Measurements from ENCODE around the gene DPF3.

Gene DPF3

DNA sequence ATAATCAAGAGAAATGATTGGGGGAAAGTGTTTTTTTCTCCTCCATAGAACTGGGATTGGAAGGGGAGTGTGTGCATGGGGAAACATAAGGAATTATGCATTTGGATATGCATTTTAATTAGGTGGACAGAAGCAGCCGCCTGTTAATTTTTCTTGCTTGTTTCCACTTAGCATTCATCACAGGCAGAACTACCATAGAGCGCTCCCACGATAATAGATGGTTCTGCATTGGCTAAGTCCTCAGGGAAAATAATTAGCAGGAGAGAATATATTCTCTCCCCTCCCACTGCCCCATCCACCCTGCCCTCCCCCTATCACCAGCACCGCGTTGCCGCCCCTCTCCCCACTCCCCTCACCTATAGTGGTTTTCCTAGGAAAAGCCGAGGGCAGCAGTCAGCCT is 11.4 kb downstream of the DPF3 start:
- H3K79me2 ChIP-seq (ENCODE audit: control insufficient read depth, low read length): no peaks in the 10 kb centered on the region
- no peaks in the 10 kb centered on the region for H3K36me3 ChIP-seq (ENCODE audit: control insufficient read depth, low read length)
- peaks cover 9% of the 10 kb centered on the region for H3K27me3 ChIP-seq (ENCODE audit: control insufficient read depth, low read length)
- TF ChIP-seq EZH2phosphoT487 (IDR thresholded peaks at IDR 0.05; ENCODE audit: borderline replicate concordance, low read length): no peak
- TF ChIP-seq, protein P1, sequence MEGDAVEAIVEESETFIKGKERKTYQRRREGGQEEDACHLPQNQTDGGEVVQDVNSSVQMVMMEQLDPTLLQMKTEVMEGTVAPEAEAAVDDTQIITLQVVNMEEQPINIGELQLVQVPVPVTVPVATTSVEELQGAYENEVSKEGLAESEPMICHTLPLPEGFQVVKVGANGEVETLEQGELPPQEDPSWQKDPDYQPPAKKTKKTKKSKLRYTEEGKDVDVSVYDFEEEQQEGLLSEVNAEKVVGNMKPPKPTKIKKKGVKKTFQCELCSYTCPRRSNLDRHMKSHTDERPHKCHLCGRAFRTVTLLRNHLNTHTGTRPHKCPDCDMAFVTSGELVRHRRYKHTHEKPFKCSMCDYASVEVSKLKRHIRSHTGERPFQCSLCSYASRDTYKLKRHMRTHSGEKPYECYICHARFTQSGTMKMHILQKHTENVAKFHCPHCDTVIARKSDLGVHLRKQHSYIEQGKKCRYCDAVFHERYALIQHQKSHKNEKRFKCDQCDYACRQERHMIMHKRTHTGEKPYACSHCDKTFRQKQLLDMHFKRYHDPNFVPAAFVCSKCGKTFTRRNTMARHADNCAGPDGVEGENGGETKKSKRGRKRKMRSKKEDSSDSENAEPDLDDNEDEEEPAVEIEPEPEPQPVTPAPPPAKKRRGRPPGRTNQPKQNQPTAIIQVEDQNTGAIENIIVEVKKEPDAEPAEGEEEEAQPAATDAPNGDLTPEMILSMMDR (IDR thresholded peaks at IDR 0.05; ENCODE audit: low read depth, low read length, poor library complexity, severe bottlenecking): no peak
- H3F3A ChIP-seq (ENCODE audit: control insufficient read depth, insufficient read depth): no peaks in the 10 kb centered on the region
- H3K4me1 ChIP-seq (ENCODE audit: control insufficient read depth, low read length): no peaks in the 10 kb centered on the region
- no peak overlapping the region for H3K4me3 ChIP-seq (ENCODE audit: low read length)
- no peaks in the 10 kb centered on the region for H3K9me3 ChIP-seq (ENCODE audit: control insufficient read depth, insufficient read depth, low read length)
- H3K27ac ChIP-seq (ENCODE audit: low read depth, low read length): no peak overlapping the region
- H3K9me2 ChIP-seq (replicated peaks; ENCODE audit: control insufficient read depth, low read length): no peaks in the 10 kb centered on the region
- no peaks in the 10 kb centered on the region for H4K20me1 ChIP-seq (ENCODE audit: control insufficient read depth, insufficient read depth, low read depth, low read length)
- H3K4me2 ChIP-seq (ENCODE audit: low read length): no peak overlapping the region

DNA sequence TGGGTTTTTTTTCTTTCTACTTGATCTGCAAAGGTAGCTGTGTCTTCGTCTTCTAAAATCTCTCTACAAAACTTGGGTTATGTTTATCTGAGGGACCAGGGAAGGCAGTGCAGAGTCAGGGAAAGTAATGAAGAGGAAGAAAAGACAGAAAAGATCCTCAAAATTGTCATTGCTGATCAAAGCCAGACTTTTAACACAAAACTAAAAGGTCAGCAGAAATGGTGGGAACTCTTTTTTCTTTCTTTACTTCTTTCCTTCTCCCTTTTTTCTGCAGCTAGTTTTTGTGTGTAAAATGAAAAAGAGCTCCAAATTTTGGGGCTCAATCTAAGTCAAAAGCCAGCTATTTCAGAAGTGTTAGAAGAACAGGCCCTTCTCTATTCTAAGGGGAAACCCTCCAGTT is 11.9 kb downstream of the DPF3 start:
- no peak for TF ChIP-seq EZH2phosphoT487 (IDR thresholded peaks at IDR 0.05; ENCODE audit: borderline replicate concordance, low read length)
- TF ChIP-seq, protein P1 (IDR thresholded peaks at IDR 0.05; ENCODE audit: low read depth, low read length, poor library complexity, severe bottlenecking): no peak
- Histone ChIP-seq H4K20me1 (ENCODE audit: control insufficient read depth, insufficient read depth, low read depth, low read length) (no peaks in the 10 kb centered on the region), H3F3A (ENCODE audit: control insufficient read depth, insufficient read depth) (no peaks in the 10 kb centered on the region), H3K9me2 (replicated peaks; ENCODE audit: control insufficient read depth, low read length) (no peaks in the 10 kb centered on the region), H3K27ac (ENCODE audit: low read depth, low read length) (no peak overlapping the region), H3K27me3 (ENCODE audit: control insufficient read depth, low read length) (peaks cover 6% of the 10 kb centered on the region), H3K9me3 (ENCODE audit: control insufficient read depth, insufficient read depth, low read length) (no peaks in the 10 kb centered on the region), H3K4me1 (ENCODE audit: control insufficient read depth, low read length) (no peaks in the 10 kb centered on the region), H3K36me3 (ENCODE audit: control insufficient read depth, low read length) (no peaks in the 10 kb centered on the region), H3K4me3 (ENCODE audit: low read length) (no peak overlapping the region), H3K4me2 (ENCODE audit: low read length) (no peak overlapping the region), H3K79me2 (ENCODE audit: control insufficient read depth, low read length) (no peaks in the 10 kb centered on the region)

DNA sequence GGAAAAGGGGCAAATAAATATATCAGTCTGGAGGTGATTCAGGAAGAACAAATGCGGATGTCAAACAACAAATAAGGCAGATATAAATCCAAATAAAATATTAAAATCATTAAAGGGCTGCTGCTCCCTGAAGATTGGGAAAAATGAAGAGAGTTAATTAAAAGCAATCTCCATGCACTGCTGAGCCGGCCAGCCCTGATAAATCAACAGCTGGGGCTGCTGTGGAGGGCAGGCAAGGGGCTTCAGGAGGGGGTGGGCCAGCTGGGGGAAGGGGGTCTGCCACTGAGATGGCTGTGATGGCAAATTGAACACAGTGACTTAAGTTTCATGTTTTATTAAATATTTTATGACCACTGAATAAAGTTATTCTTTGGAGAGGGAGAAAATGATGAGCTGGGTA is 12.4 kb downstream of the DPF3 start:
- no peaks in the 10 kb centered on the region for H3K9me3 ChIP-seq (ENCODE audit: control insufficient read depth, insufficient read depth, low read length)
- H3K79me2 ChIP-seq (ENCODE audit: control insufficient read depth, low read length): no peaks in the 10 kb centered on the region
- no peak overlapping the region for H3K27ac ChIP-seq (ENCODE audit: low read depth, low read length)
- no peak for TF ChIP-seq EZH2phosphoT487 (IDR thresholded peaks at IDR 0.05; ENCODE audit: borderline replicate concordance, low read length)
- TF ChIP-seq, protein P1 (IDR thresholded peaks at IDR 0.05; ENCODE audit: low read depth, low read length, poor library complexity, severe bottlenecking): no peak
- H3K4me2 ChIP-seq (ENCODE audit: low read length): no peak overlapping the region
- H3K4me3 ChIP-seq (ENCODE audit: low read length): no peak overlapping the region
- no peaks in the 10 kb centered on the region for H3K9me2 ChIP-seq (replicated peaks; ENCODE audit: control insufficient read depth, low read length)
- H4K20me1 ChIP-seq (ENCODE audit: control insufficient read depth, insufficient read depth, low read depth, low read length): no peaks in the 10 kb centered on the region
- H3K36me3 ChIP-seq (ENCODE audit: control insufficient read depth, low read length): no peaks in the 10 kb centered on the region
- no peaks in the 10 kb centered on the region for H3F3A ChIP-seq (ENCODE audit: control insufficient read depth, insufficient read depth)
- peaks cover 5% of the 10 kb centered on the region for H3K27me3 ChIP-seq (ENCODE audit: control insufficient read depth, low read length)
- no peaks in the 10 kb centered on the region for H3K4me1 ChIP-seq (ENCODE audit: control insufficient read depth, low read length)

DNA sequence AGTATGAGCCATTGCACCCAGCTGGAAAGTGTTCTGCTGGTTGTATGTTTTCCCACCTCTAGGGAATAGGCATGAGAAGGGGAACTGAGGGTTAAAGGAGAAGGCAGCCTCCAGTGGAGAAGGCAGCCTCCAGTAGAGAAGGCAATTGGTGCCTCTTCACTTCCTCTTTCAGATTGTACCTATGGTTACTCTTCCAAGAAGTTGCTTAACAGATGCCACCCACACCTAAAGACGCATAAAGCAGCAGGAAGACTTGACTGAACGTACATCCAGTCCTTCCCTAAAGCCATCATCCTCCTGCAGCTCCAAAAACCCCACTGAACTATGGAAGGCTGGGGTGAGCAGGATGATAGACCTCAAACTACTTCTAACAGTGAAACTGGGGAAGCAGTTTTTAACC is 13.1 kb downstream of the DPF3 start:
- H3K36me3 ChIP-seq (ENCODE audit: control insufficient read depth, low read length): no peaks in the 10 kb centered on the region
- no peaks in the 10 kb centered on the region for H3K9me3 ChIP-seq (ENCODE audit: control insufficient read depth, insufficient read depth, low read length)
- no peak overlapping the region for H3K4me2 ChIP-seq (ENCODE audit: low read length)
- no peaks in the 10 kb centered on the region for H4K20me1 ChIP-seq (ENCODE audit: control insufficient read depth, insufficient read depth, low read depth, low read length)
- TF ChIP-seq, protein P1 (IDR thresholded peaks at IDR 0.05; ENCODE audit: low read depth, low read length, poor library complexity, severe bottlenecking): no peak
- TF ChIP-seq EZH2phosphoT487 (IDR thresholded peaks at IDR 0.05; ENCODE audit: borderline replicate concordance, low read length): no peak
- no peaks in the 10 kb centered on the region for H3F3A ChIP-seq (ENCODE audit: control insufficient read depth, insufficient read depth)
- H3K4me3 ChIP-seq (ENCODE audit: low read length): no peak overlapping the region
- no peaks in the 10 kb centered on the region for H3K9me2 ChIP-seq (replicated peaks; ENCODE audit: control insufficient read depth, low read length)
- H3K4me1 ChIP-seq (ENCODE audit: control insufficient read depth, low read length): no peaks in the 10 kb centered on the region
- peaks cover 4% of the 10 kb centered on the region for H3K27me3 ChIP-seq (ENCODE audit: control insufficient read depth, low read length)
- no peaks in the 10 kb centered on the region for H3K79me2 ChIP-seq (ENCODE audit: control insufficient read depth, low read length)
- no peak overlapping the region for H3K27ac ChIP-seq (ENCODE audit: low read depth, low read length)
